Epithelial cell of esophagus (primary cell): ENCODE data around the gene FNDC3B.

ENCODE experiments used
- DNase-seq: peaks from one replicate; pipeline ENCODE4 v3.0.0; 2010; ENCODE audit warnings: low read depth
- H3K4me3 ChIP-seq: 2 replicates; pipeline ENCODE4 v1.5.1; 2011; ENCODE audit warnings: mild to moderate bottlenecking, low read length, control low read depth
- TF ChIP-seq, protein P1 (sequence below): IDR thresholded peaks from 2 replicates; pipeline ENCODE4 v1.5.1; 2011; ENCODE audit warnings: low read depth, mild to moderate bottlenecking, low read length, control low read depth, inconsistent platforms; ENCODE audit not compliant: insufficient read depth; ENCODE audit errors: missing control alignments

FNDC3B gene

GRCh38 chr3:172370419-172370818 lies 331.0 kb downstream of the FNDC3B start:
- no peak overlapping the region for H3K4me3 ChIP-seq
- TF ChIP-seq, protein P1, sequence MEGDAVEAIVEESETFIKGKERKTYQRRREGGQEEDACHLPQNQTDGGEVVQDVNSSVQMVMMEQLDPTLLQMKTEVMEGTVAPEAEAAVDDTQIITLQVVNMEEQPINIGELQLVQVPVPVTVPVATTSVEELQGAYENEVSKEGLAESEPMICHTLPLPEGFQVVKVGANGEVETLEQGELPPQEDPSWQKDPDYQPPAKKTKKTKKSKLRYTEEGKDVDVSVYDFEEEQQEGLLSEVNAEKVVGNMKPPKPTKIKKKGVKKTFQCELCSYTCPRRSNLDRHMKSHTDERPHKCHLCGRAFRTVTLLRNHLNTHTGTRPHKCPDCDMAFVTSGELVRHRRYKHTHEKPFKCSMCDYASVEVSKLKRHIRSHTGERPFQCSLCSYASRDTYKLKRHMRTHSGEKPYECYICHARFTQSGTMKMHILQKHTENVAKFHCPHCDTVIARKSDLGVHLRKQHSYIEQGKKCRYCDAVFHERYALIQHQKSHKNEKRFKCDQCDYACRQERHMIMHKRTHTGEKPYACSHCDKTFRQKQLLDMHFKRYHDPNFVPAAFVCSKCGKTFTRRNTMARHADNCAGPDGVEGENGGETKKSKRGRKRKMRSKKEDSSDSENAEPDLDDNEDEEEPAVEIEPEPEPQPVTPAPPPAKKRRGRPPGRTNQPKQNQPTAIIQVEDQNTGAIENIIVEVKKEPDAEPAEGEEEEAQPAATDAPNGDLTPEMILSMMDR = no peak
- no peak for DNase-seq

GRCh38 chr3:172371544-172371943 lies 332.2 kb downstream of the FNDC3B start:
- H3K4me3 ChIP-seq = no peak overlapping the region
- TF ChIP-seq, protein P1 = no peak
- no peak for DNase-seq

DNA sequence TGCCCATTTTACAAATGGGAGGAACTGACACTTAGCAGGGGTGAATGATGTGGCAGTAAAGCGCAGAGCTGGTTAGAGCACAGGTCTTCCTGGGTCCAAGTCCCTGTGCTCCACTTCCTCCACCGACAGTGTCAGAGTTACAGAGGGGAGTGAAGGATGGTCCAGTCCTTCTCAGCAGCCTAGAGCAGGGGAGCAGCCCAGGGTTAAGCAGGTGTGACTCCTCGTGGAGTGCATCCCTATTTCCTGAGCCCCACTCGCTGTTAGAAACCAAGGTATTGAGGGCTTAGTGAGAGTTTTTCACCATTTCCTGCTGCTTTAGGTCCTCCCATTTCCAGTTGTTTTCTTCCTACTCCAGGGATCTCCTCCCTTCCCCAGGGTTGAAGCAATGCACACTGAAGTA lies 333.5 kb downstream of the FNDC3B start:
- TF ChIP-seq, protein P1 = no peak
- no peak overlapping the region for H3K4me3 ChIP-seq
- DNase-seq = no peak

DNA sequence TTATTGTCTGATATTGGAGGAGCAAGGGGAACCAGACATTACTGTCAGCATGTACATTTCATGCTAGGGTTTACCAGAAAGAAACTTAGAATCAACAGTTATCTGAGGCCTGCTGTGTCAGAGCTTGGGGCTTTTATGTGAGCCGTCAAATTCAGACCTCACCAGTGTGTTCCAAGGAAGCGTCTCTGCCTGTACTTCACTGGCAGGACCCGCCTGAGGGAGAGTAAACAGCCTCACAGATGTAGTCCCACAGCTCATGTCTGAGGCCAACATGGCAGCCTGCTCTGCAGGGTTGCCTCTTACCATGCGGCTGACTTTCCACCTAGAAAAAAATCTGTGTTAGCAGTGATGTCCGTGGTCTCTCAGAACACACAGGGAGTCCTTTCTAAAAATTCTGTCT lies 334.5 kb downstream of the FNDC3B start:
- no peak for DNase-seq
- TF ChIP-seq, protein P1 = no peak
- H3K4me3 ChIP-seq = no peak overlapping the region

GRCh38 chr3:172375206-172375850 lies 335.9 kb downstream of the FNDC3B start:
- DNase-seq = no peak
- no peak overlapping the region for H3K4me3 ChIP-seq
- TF ChIP-seq, protein P1 = no peak

GRCh38 chr3:172376402-172376801 lies 337.0 kb downstream of the FNDC3B start:
- TF ChIP-seq, protein P1 = no peak
- no peak for DNase-seq
- H3K4me3 ChIP-seq = no peak overlapping the region

GRCh38 chr3:172376881-172377280 lies 337.5 kb downstream of the FNDC3B start:
- DNase-seq = no peak
- H3K4me3 ChIP-seq = no peak overlapping the region
- TF ChIP-seq, protein P1 = no peak
